ENCODE measurements around the gene HCN3.
"Not testable (repeated sequence)": the region's sequence is repeated elsewhere in the genome, so short reads cannot be mapped to it uniquely, and the experiment has no call there.

HCN3 gene

DNA sequence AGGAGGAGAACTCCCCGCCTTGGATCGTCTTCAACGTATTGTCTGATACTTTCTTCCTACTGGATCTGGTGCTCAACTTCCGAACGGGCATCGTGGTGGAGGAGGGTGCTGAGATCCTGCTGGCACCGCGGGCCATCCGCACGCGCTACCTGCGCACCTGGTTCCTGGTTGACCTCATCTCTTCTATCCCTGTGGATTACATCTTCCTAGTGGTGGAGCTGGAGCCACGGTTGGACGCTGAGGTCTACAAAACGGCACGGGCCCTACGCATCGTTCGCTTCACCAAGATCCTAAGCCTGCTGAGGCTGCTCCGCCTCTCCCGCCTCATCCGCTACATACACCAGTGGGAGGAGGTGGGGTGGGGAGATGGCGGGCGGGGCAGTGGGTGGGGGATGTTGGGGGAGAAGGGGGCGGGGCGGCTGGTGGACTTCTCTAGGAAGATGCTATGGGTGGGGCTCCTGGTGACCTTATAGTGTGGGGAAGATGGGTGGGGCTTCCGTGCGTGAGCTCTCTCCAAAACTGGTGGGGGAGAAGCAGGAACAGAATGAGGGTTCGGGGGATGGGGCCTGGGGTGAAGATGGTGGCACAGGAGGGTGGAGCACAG, 5.3 kb downstream of the HCN3 start:
- DNase-seq (ENCODE audit: low spot score) (no peak), FAIRE-seq (no peak)

DNA sequence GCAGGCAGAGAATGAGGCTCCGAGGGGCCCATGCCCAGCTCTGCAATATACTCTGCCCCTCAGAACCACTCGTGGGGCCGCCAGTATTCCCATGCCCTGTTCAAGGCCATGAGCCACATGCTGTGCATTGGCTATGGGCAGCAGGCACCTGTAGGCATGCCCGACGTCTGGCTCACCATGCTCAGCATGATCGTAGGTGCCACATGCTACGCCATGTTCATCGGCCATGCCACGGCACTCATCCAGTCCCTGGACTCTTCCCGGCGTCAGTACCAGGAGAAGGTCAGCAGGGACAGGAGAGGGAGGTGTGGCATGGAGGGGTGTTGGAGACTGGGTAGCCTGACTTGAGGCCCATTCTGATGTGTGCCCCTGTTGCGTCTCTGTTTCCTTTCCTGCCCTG, 7.2 kb downstream of the HCN3 start:
- no peak for DNase-seq (ENCODE audit: low spot score)
- peak; percentile 48 for FAIRE-seq

DNA sequence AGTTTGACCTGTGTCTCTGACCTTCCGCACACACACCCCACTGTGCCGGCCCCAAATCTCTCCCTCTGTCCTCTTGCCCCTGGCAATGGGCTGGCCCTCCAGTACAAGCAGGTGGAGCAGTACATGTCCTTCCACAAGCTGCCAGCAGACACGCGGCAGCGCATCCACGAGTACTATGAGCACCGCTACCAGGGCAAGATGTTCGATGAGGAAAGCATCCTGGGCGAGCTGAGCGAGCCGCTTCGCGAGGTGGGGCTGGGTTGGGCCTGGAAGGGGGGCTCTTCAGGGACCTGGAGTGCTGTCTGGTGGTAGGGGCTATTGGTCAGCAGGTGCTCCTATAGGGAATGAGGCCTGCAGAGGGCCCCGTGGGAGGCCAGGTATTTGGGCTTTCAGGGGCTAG, 7.8 kb downstream of the HCN3 start:
- DNase-seq (ENCODE audit: low spot score): no peak
- no peak for FAIRE-seq

- FAIRE-seq (no peak), DNase-seq (ENCODE audit: low spot score) (no peak)
Measured at GRCh38 chr1:155285631-155286044, 8.4 kb downstream of the HCN3 start.

DNA sequence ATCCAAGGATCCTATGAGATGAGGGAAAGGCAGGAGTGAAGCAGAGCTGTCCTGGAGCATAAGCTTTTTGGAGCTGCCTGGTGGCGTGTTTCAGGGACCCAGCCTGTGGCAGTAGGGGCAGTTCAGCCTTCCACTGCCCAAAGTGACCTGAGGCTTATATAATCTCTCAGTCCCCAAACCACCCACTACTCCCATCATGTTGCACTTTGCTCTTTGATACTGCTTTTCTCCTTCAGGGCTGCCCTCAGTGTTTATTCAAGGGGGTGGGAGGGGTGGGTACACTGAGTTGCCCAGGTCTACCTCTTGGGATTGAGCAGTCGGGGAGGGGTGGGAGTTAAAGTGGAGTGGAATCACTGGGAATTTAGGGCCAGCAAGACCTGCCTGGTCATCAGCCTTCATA, 9.3 kb downstream of the HCN3 start:
- FAIRE-seq: no peak

GRCh38 chr1:155287987-155288543, 10.8 kb downstream of the HCN3 start:
- no peak for DNase-seq (ENCODE audit: low spot score)
- no peak for FAIRE-seq

More for the DNA sequence above, 9.3 kb downstream of the HCN3 start:
- no peak for DNase-seq (ENCODE audit: low spot score)

DNA sequence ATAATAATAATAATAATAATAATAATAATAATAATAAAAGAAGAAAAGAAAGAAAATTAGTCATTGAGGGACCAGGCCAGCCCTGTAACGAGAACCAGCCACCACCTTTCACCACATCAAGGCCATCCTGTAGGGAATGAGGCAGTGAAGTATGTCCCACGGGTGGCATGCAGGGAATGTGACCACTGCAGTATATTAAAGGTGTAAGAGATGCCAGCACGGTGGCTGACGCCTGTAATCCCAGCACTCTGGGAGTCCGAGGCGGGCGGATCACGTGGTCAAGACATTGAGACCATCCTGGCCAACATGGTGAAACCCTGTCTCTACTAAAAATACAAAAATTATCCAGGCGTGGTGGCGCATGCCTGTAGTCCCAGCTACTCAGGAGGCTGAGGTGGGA, 13.7 kb downstream of the HCN3 start:
- DNase-seq (ENCODE audit: low spot score); FAIRE-seq: not testable (repeated sequence)

DNA sequence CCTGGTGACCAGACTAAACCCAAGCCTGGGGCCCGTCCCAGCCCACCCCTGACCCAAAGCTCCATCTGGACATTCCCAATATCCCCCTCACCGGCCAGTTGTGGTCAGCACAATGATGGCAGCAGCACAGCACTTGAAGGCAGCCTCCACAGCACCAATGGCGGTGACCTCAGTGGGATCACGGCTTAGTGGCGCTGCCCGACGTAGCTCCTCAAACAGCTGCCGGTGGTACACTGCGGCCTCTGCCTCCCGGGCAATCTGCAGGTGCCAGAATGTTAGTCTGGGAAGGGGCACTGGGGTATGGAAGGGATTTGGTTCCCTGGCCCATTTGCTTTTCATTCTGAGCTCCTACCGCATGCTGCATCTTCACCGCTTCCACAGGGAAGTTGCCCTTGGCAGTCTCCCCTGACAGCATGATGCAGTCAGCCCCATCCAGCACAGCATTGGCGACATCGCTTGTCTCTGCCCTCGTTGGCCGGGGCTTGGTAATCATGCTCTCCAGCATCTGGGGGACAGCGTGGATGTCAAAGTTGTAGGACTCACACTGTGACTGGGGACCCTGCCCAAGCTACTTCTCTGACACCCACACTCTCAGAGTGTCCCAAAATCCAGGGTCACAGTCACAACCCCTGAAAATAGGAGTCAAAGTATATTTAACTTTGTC, 16.0 kb downstream of the HCN3 start:
- DNase-seq (ENCODE audit: low spot score): no peak
- no peak for FAIRE-seq

DNA sequence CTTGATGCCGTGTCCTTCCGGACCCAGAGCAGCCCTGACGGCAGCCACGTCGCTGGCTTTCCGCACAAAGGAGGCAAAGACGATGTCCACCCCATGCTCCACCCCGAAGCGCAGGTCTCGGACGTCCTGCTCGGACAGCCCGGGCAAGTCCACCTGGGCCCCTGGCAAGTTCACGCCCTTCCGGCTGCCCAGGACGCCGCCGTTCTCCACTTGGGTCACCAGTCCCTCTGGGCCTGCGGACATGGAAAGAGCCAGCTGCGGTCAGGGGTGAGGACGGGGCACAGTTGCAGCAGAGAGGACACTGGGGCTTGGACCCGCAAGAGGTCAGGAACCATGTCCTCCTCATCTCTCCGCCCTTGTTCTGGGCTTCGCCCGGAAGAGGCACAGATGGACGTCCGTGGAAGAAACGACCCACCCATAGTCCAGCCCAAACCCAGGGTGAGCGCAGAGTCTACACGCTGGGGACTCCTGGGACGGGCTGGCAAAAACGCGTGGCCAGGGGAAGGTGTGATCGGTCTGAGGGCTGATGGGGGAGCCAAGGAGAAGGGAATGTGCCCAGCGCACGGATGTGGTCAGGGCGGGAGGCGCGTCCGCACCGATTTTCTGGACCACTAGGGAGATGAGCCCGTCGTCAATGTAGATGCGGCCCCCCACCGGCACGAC, 17.4 kb downstream of the HCN3 start:
- no peak for FAIRE-seq
- DNase-seq (ENCODE audit: low spot score): no peak

DNA sequence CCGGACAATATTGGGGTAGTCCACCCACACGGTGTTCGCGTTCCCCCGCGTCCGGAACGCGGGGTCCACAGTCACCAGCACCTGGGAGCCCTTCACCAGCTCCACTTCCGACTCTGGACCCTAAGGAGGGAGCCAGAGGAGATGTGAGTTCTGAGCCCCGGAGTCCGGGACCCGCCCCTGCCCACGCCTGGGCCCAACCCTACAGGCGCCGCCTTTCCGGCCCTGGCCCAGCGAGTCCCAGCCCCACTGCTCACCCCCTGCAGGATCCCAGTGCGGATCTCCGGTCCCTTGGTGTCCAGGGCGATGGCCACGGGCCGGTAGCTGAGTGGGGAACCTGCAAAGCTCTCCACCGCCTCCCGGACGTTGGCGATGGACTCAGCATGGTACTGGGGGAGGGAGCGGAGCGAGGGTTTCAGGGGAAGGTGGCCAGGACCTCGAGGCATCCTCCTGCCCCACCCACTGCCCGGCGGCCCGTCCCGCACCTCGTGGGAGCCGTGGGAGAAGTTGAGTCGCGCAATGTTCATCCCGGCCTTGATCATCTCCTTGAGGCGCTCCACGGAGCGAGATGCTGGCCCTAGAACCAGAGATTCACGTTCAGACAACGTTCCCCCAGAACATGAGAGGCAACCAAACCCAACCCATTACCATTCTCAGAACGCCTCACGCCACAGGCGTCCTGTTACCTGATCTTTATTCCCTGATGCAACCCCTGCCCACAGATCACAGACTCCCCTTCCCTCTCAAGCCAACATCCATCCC, 18.1 kb downstream of the HCN3 start:
- FAIRE-seq (no peak), DNase-seq (ENCODE audit: low spot score) (no peak)

DNA sequence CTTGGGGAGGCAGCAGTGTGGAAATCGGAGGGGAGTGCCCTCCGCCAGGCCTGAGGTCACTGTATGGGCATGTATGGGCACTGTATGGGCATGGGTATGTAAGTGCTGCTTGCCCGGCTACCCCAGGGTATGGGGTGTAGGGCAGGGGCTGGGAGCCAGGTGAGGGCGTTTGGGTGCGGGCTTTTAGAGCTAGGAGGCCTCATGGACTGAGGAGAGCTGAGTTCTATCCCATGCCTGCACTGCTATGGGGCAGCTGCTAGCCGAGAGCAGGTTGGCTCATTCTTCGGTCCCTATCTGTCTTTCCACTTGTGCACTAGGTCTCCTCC, 18.6 kb downstream of the HCN3 start:
- DNase-seq (ENCODE audit: low spot score): no peak
- no peak for FAIRE-seq

DNA sequence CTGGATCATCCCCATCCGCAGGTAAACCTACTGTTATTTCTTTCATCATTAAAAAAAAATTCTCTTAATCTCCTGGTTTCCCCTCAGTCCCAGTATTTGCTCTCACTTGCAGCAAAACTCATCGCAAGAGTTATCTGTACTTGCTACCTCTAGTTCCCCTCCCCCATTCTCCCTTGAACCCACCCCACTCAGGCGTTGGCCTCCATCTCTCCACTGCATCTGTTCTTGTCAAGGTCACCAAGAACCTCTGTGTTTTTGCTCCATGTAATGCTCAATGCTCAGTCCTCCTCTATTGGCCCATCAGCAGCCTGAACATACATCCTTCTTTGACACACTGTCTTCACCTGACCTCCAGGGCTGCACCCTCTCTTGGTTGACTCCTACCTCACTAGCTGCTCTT, 19.4 kb downstream of the HCN3 start:
- DNase-seq (ENCODE audit: low spot score) (no peak), FAIRE-seq (no peak)

GRCh38 chr1:155297384-155297783, 20.1 kb downstream of the HCN3 start:
- DNase-seq (ENCODE audit: low spot score) (no peak), FAIRE-seq (no peak)

DNA sequence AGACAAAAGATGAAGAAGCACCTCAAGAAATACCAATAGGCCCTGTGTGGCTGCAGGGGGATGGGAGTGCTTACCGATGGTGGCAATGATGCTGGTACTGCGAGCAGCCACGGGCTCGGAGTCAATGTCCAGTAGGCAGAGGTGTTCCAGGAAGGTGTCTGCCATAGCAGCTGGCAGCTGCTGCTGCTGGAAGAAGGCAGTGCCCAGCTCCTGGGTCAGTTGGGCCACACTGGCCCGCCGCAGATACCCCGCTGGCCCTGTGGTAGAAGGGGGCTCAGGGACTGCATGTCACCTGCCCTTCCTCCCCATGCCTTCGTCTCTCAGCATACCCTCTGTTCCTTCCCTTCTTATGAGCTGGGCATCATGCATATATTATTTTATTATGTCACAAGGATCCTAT, 22.8 kb downstream of the HCN3 start:
- DNase-seq (ENCODE audit: low spot score) (no peak), FAIRE-seq (no peak)

GRCh38 chr1:155300553-155301329, 23.5 kb downstream of the HCN3 start:
- FAIRE-seq: no peak
- no peak for DNase-seq (ENCODE audit: low spot score)

GRCh38 chr1:155301342-155301841, 24.1 kb downstream of the HCN3 start, which contains the start of gene PKLR:
Gene PKLR, minus strand, starts transcription at chr1:155301438. Its CDS starts 43 bp downstream, at chr1:155301395.
- no peak for FAIRE-seq

GRCh38 chr1:155304558-155305063, 27.3 kb downstream of the HCN3 start:
- FAIRE-seq: no peak

More at GRCh38 chr1:155301342-155301841, 24.1 kb downstream of the HCN3 start, which contains the start of gene PKLR:
- no peak for DNase-seq (ENCODE audit: low spot score)

GRCh38 chr1:155305881-155306391, 28.7 kb downstream of the HCN3 start:
- FAIRE-seq: no peak

More at GRCh38 chr1:155304558-155305063, 27.3 kb downstream of the HCN3 start:
- DNase-seq (ENCODE audit: low spot score): no peak

DNA sequence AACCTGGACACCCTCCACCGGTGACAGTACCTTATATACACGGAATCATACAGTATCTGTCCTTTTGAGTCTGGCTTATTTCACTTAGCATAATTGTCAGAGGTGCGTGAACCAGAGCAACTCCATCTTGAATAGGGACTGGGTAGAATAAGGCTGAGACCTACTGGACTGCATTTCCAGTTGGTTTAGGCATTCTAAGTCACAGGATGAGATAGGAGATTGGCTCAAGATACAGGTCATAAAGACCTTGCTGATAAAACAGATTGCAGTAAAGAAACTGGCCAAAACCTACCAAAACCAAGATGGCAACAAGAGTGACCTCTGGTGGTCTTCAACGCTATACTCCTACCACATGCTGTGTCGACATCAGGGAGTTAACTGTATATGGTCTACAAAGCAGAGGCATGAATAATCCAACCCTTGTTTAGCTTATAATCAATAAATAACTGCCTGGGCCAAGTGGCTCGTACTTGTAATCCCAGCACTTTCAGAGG, 30.0 kb downstream of the HCN3 start:
- DNase-seq (ENCODE audit: low spot score) (no peak), FAIRE-seq (no peak)

More at GRCh38 chr1:155305881-155306391, 28.7 kb downstream of the HCN3 start:
- peak; percentile 33 for DNase-seq (ENCODE audit: low spot score)

All from urothelium cell line (cell line).